Kidney epithelial cell (primary cell): Measurements from ENCODE around the gene GUCA1A. TPM values are rescaled to one million over a fixed set of nuclear protein-coding genes. Genes with fewer than 3 reads are reported as not detected.

Experiments used
- DNase-seq: peaks from one replicate; pipeline ENCODE4 v3.0.0-alpha.2; 2010; ENCODE audit warnings: low read depth
- H3K27me3 ChIP-seq: 2 replicates; pipeline ENCODE4 v1.6.0; 2011; ENCODE audit warnings: low read length; ENCODE audit not compliant: control insufficient read depth, insufficient read depth
- H3K36me3 ChIP-seq: 2 replicates; pipeline ENCODE4 v1.5.1; 2011; ENCODE audit warnings: low read length; ENCODE audit not compliant: control insufficient read depth, insufficient read depth
- H3K4me3 ChIP-seq: 2 replicates; pipeline ENCODE4 v1.5.1; 2011; ENCODE audit warnings: low read depth, mild to moderate bottlenecking, control low read depth, low read length
- total RNA-seq: library from RNA; depleted of rRNA; stranded (reverse); fragments of >200 nt; gene quantifications from 2 replicates; pipeline ENCODE4 v1.2.3, GENCODE V29; 2015
- TF ChIP-seq, protein P1 (sequence below): IDR thresholded peaks from 2 replicates; pipeline ENCODE4 v1.5.1; 2011; ENCODE audit warnings: mild to moderate bottlenecking, moderate library complexity, low read length, control low read depth, inconsistent platforms; ENCODE audit not compliant: insufficient read depth, poor library complexity, severe bottlenecking

The GUCA1A gene
- 0.25 and 0.96 TPM in 2 replicates for total RNA-seq

GRCh38 chr6:42173101-42173500 is at the start of gene GUCA1A:
TSS of gene GUCA1A (plus strand) at chr6:42173364. CDS start at chr6:42173614, 250 bp downstream.
- no peak within 1 kb of the TSS for H3K4me3 ChIP-seq
- TF ChIP-seq, protein P1, sequence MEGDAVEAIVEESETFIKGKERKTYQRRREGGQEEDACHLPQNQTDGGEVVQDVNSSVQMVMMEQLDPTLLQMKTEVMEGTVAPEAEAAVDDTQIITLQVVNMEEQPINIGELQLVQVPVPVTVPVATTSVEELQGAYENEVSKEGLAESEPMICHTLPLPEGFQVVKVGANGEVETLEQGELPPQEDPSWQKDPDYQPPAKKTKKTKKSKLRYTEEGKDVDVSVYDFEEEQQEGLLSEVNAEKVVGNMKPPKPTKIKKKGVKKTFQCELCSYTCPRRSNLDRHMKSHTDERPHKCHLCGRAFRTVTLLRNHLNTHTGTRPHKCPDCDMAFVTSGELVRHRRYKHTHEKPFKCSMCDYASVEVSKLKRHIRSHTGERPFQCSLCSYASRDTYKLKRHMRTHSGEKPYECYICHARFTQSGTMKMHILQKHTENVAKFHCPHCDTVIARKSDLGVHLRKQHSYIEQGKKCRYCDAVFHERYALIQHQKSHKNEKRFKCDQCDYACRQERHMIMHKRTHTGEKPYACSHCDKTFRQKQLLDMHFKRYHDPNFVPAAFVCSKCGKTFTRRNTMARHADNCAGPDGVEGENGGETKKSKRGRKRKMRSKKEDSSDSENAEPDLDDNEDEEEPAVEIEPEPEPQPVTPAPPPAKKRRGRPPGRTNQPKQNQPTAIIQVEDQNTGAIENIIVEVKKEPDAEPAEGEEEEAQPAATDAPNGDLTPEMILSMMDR: no peak
- no peak for DNase-seq
- peaks cover 4% of the 10 kb centered on the region for H3K27me3 ChIP-seq
- H3K36me3 ChIP-seq: no peaks in the 10 kb centered on the region

- TF ChIP-seq, protein P1: no peak
- peaks cover 1% of the 10 kb centered on the region for H3K36me3 ChIP-seq
- H3K4me3 ChIP-seq: no peak overlapping the region
- no peaks in the 10 kb centered on the region for H3K27me3 ChIP-seq
- no peak for DNase-seq
These were observed 49.6 kb upstream of the GUCA1A start for GRCh38 chr6:42123379-42124103.

DNA sequence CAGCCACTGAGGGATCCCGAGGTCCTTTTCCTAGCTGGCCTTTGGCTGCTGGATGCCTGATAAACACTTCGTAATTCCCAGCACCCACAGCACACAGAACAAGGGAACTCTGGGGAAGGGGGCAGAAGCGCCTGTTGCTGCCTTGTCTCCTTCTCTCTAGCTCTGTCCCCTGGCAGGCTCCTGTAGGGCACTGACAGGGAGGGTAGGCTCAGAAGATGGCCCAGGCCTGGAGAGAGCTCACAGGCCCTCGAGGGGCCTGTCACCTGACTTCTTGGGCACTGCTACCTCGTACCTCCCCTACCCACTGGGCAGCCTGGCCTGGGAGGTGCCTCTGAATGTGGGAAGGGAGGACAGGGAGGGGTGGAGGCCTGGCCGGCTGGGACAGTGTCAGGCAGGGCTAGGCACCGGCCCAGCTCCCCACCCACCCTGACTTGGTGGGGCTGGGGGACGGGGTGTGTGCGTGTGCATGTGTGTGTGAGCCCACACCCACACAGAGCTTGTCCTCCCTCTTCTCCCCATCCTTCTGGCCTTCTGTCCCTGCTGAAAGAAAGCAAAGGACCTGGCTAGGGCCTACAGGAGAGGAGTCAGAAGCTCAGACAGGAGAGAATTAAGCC is 48.8 kb upstream of the GUCA1A start:
- TF ChIP-seq, protein P1: no peak
- no peak for DNase-seq
- Histone ChIP-seq H3K36me3 (peaks cover 1% of the 10 kb centered on the region), H3K4me3 (no peak overlapping the region), H3K27me3 (no peaks in the 10 kb centered on the region)

DNA sequence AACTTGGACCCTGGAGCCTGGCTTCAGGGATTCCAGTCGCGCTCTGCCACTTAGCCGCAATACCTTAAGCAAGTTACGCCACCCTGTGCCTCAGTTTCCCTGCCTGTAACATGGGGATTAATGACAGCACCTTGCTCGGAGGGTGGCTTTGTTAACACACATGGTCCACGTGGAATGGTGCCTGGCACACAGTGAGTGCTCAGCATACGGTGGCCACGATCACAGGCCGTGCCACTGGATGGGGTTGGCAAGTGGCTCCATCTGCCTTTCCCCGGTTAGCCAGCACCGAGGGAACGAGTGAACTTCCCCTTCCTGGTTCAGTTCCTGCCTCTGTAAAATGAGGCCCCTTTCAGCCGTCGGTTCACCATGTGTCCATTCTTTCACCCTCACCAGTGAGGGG is 47.9 kb upstream of the GUCA1A start:
- no peak for DNase-seq
- H3K27me3 ChIP-seq: no peaks in the 10 kb centered on the region
- peaks cover 2% of the 10 kb centered on the region for H3K36me3 ChIP-seq
- H3K4me3 ChIP-seq: no peak overlapping the region
- TF ChIP-seq, protein P1: no peak

GRCh38 chr6:42125663-42126062 is 47.5 kb upstream of the GUCA1A start:
- no peak overlapping the region for H3K4me3 ChIP-seq
- no peak for DNase-seq
- H3K36me3 ChIP-seq: peaks cover 2% of the 10 kb centered on the region

More at GRCh38 chr6:42125663-42126062, 47.5 kb upstream of the GUCA1A start:
- H3K27me3 ChIP-seq: no peaks in the 10 kb centered on the region
- TF ChIP-seq, protein P1: no peak
